Measurements from ENCODE around the gene UPP2. TPM values are rescaled to one million over a fixed set of nuclear protein-coding genes. Genes with fewer than 3 reads are reported as not detected.

UPP2 gene
- total RNA-seq, 1 donor from 2014 or later = not detected

DNA sequence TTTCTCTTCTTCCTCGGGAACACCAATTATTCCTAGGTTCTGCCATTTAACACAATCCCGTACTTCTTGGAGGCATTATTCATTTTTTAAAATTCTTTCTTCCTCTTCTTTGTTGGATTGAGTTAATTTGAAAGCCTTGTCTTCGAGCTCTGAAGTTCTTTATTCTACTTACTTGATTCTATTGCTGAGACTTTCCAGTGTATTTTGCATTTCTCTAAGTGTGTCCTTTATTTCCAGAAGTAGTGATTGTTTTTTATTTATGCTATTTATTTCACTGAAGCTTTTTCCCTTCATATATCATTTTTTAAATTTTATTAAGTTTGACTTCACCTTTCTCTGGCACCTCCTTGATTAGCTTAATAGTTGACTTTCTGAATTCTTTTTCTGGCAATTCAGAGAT is 13.6 kb upstream of the UPP2 start:
- no peaks in the 10 kb centered on the region for H3K27me3 ChIP-seq (ENCODE audit: control insufficient read depth in 3 of 3, insufficient read depth in 3 of 3, low read length in 3 of 3)
- no peak overlapping the region for H3K9ac ChIP-seq (ENCODE audit: low read depth in 1 of 3, low read length in 3 of 3)
- no peaks in the 10 kb centered on the region for H3K4me1 ChIP-seq (ENCODE audit: control insufficient read depth in 3 of 3, insufficient read depth in 3 of 3, low read length in 3 of 3)
- H3K27ac ChIP-seq (ENCODE audit: low read depth, low read length) = no peak overlapping the region
- no peaks in the 10 kb centered on the region for H3K36me3 ChIP-seq (ENCODE audit: control insufficient read depth in 3 of 3, insufficient read depth in 3 of 3, low read length in 3 of 3)
- H3K9me3 ChIP-seq (ENCODE audit: control insufficient read depth in 3 of 3, low read length in 3 of 3) = peaks cover 0 to 3% (median 0%) of the 10 kb centered on the region in 3 donors
- H3K4me3 ChIP-seq (ENCODE audit: low read length in 3 of 3) = no peak overlapping the region

- no peaks in the 10 kb centered on the region for H3K4me1 ChIP-seq (ENCODE audit: control insufficient read depth in 3 of 3, insufficient read depth in 3 of 3, low read length in 3 of 3)
- no peak overlapping the region for H3K4me3 ChIP-seq (ENCODE audit: low read length in 3 of 3)
- peaks cover 0 to 3% (median 0%) of the 10 kb centered on the region in 3 donors for H3K9me3 ChIP-seq (ENCODE audit: control insufficient read depth in 3 of 3, low read length in 3 of 3)
- no peaks in the 10 kb centered on the region for H3K36me3 ChIP-seq (ENCODE audit: control insufficient read depth in 3 of 3, insufficient read depth in 3 of 3, low read length in 3 of 3)
- H3K27me3 ChIP-seq (ENCODE audit: control insufficient read depth in 3 of 3, insufficient read depth in 3 of 3, low read length in 3 of 3) = no peaks in the 10 kb centered on the region
- no peak overlapping the region for H3K27ac ChIP-seq (ENCODE audit: low read depth, low read length)
- no peak overlapping the region for H3K9ac ChIP-seq (ENCODE audit: low read depth in 1 of 3, low read length in 3 of 3)
Observed at GRCh38 chr2:158089322-158089721, 12.4 kb upstream of the UPP2 start.

- Histone ChIP-seq H3K4me3 (ENCODE audit: low read length in 3 of 3) (no peak overlapping the region), H3K9ac (ENCODE audit: low read depth in 1 of 3, low read length in 3 of 3) (no peak overlapping the region), H3K4me1 (ENCODE audit: control insufficient read depth in 3 of 3, insufficient read depth in 3 of 3, low read length in 3 of 3) (no peaks in the 10 kb centered on the region), H3K9me3 (ENCODE audit: control insufficient read depth in 3 of 3, low read length in 3 of 3) (peaks cover 0 to 3% (median 0%) of the 10 kb centered on the region in 3 donors), H3K36me3 (ENCODE audit: control insufficient read depth in 3 of 3, insufficient read depth in 3 of 3, low read length in 3 of 3) (no peaks in the 10 kb centered on the region), H3K27ac (ENCODE audit: low read depth, low read length) (no peak overlapping the region), H3K27me3 (ENCODE audit: control insufficient read depth in 3 of 3, insufficient read depth in 3 of 3, low read length in 3 of 3) (no peaks in the 10 kb centered on the region)
Observed at GRCh38 chr2:158091647-158092046, 10.0 kb upstream of the UPP2 start.

DNA sequence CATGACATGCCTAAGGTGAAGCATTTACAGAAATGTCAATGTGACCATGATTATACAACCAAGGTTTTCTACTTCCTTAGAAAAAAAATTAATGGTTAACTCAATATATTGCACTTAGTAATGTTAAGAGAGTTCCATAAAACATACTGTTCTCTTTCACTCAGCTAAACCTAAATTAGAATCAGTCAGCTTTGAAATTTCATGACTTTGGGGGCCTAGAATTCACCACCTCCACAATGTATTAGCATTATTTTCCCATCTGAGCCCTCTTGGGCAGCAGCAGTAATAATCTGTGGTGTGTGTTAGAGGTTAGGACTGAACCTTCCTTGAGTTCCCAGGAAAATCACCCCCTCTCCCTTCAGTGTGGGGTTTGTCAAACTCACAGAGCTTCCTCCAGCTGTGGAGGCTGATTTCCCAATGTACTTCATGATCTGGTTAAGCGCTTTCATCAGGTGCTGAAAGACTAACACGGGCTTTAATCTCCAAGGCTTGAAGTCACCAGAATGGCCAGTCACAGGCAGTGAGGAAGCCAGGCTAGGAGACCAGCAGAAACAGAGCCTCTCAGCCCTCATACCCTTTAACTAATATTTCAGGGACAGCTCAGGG is 7.1 kb upstream of the UPP2 start:
- H3K9ac ChIP-seq (ENCODE audit: low read depth in 1 of 3, low read length in 3 of 3) = no peak overlapping the region
- no peaks in the 10 kb centered on the region for H3K36me3 ChIP-seq (ENCODE audit: control insufficient read depth in 3 of 3, insufficient read depth in 3 of 3, low read length in 3 of 3)
- no peaks in the 10 kb centered on the region for H3K4me1 ChIP-seq (ENCODE audit: control insufficient read depth in 3 of 3, insufficient read depth in 3 of 3, low read length in 3 of 3)
- no peaks in the 10 kb centered on the region for H3K9me3 ChIP-seq (ENCODE audit: control insufficient read depth in 3 of 3, low read length in 3 of 3)
- no peaks in the 10 kb centered on the region for H3K27me3 ChIP-seq (ENCODE audit: control insufficient read depth in 3 of 3, insufficient read depth in 3 of 3, low read length in 3 of 3)
- no peak overlapping the region for H3K27ac ChIP-seq (ENCODE audit: low read depth, low read length)
- H3K4me3 ChIP-seq (ENCODE audit: low read length in 3 of 3) = no peak overlapping the region

GRCh38 chr2:158095269-158095668 is 6.4 kb upstream of the UPP2 start:
- no peaks in the 10 kb centered on the region for H3K9me3 ChIP-seq (ENCODE audit: control insufficient read depth in 3 of 3, low read length in 3 of 3)
- H3K36me3 ChIP-seq (ENCODE audit: control insufficient read depth in 3 of 3, insufficient read depth in 3 of 3, low read length in 3 of 3) = no peaks in the 10 kb centered on the region
- H3K9ac ChIP-seq (ENCODE audit: low read depth in 1 of 3, low read length in 3 of 3) = no peak overlapping the region
- H3K4me3 ChIP-seq (ENCODE audit: low read length in 3 of 3) = no peak overlapping the region
- H3K4me1 ChIP-seq (ENCODE audit: control insufficient read depth in 3 of 3, insufficient read depth in 3 of 3, low read length in 3 of 3) = no peaks in the 10 kb centered on the region
- H3K27me3 ChIP-seq (ENCODE audit: control insufficient read depth in 3 of 3, insufficient read depth in 3 of 3, low read length in 3 of 3) = no peaks in the 10 kb centered on the region
- H3K27ac ChIP-seq (ENCODE audit: low read depth, low read length) = no peak overlapping the region

- no peaks in the 10 kb centered on the region for H3K36me3 ChIP-seq (ENCODE audit: control insufficient read depth in 3 of 3, insufficient read depth in 3 of 3, low read length in 3 of 3)
- H3K4me1 ChIP-seq (ENCODE audit: control insufficient read depth in 3 of 3, insufficient read depth in 3 of 3, low read length in 3 of 3) = no peaks in the 10 kb centered on the region
- no peak overlapping the region for H3K4me3 ChIP-seq (ENCODE audit: low read length in 3 of 3)
- no peak overlapping the region for H3K9ac ChIP-seq (ENCODE audit: low read depth in 1 of 3, low read length in 3 of 3)
- H3K9me3 ChIP-seq (ENCODE audit: control insufficient read depth in 3 of 3, low read length in 3 of 3) = no peaks in the 10 kb centered on the region
- no peaks in the 10 kb centered on the region for H3K27me3 ChIP-seq (ENCODE audit: control insufficient read depth in 3 of 3, insufficient read depth in 3 of 3, low read length in 3 of 3)
- H3K27ac ChIP-seq (ENCODE audit: low read depth, low read length) = no peak overlapping the region
Observed at GRCh38 chr2:158095912-158096311, 5.8 kb upstream of the UPP2 start.

DNA sequence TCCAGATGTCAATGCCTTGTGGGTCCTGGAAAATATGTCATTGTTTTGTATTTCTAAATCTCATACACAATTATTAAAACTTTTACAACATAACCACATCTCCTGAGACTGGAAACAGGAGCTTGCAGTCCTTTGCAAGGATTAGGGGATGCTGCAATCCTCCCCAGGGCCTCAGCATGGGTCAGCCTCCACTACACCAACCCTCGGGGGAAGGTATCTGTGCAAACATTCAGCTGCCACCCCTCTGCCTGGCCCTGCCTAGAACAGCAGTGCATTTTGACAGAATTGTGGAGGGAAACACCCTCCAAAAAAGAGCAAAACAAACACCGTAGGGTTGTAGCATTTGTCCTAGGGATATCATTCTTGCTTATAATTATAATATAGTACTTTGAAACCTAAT is 4.2 kb upstream of the UPP2 start:
- no peaks in the 10 kb centered on the region for H3K27me3 ChIP-seq (ENCODE audit: control insufficient read depth in 3 of 3, insufficient read depth in 3 of 3, low read length in 3 of 3)

GRCh38 chr2:158098178-158098577 is 3.5 kb upstream of the UPP2 start:
- H3K9ac ChIP-seq (ENCODE audit: low read depth in 1 of 3, low read length in 3 of 3) = no peak overlapping the region
- H3K27me3 ChIP-seq (ENCODE audit: control insufficient read depth in 3 of 3, insufficient read depth in 3 of 3, low read length in 3 of 3) = no peaks in the 10 kb centered on the region
- no peaks in the 10 kb centered on the region for H3K4me1 ChIP-seq (ENCODE audit: control insufficient read depth in 3 of 3, insufficient read depth in 3 of 3, low read length in 3 of 3)
- H3K4me3 ChIP-seq (ENCODE audit: low read length in 3 of 3) = no peak overlapping the region
- H3K36me3 ChIP-seq (ENCODE audit: control insufficient read depth in 3 of 3, insufficient read depth in 3 of 3, low read length in 3 of 3) = no peaks in the 10 kb centered on the region
- no peaks in the 10 kb centered on the region for H3K9me3 ChIP-seq (ENCODE audit: control insufficient read depth in 3 of 3, low read length in 3 of 3)
- H3K27ac ChIP-seq (ENCODE audit: low read depth, low read length) = no peak overlapping the region

More for the DNA sequence above, 4.2 kb upstream of the UPP2 start:
- H3K36me3 ChIP-seq (ENCODE audit: control insufficient read depth in 3 of 3, insufficient read depth in 3 of 3, low read length in 3 of 3) = no peaks in the 10 kb centered on the region
- H3K4me1 ChIP-seq (ENCODE audit: control insufficient read depth in 3 of 3, insufficient read depth in 3 of 3, low read length in 3 of 3) = no peaks in the 10 kb centered on the region
- H3K9ac ChIP-seq (ENCODE audit: low read depth in 1 of 3, low read length in 3 of 3) = no peak overlapping the region
- no peak overlapping the region for H3K27ac ChIP-seq (ENCODE audit: low read depth, low read length)
- H3K4me3 ChIP-seq (ENCODE audit: low read length in 3 of 3) = no peak overlapping the region
- no peaks in the 10 kb centered on the region for H3K9me3 ChIP-seq (ENCODE audit: control insufficient read depth in 3 of 3, low read length in 3 of 3)

DNA sequence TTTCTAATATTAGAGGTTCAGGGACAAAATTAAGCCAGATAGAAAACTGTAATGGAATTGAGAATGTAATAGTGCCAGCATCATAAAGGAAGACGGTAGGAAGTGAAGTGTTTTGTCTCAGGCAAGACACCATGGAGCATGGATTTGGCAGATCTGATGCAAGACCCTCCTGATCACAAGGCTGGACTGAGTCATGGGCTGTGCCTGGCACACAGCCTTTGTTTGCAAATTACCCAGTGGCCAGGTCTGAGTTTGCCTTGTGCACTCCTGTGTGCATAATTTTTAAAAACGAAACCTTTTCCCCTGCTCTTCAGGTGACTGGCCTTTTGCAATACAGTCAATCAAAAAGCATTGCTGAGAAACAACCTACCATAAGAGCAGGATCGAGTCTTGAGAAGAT is 2.0 kb upstream of the UPP2 start:
- no peaks in the 10 kb centered on the region for H3K9me3 ChIP-seq (ENCODE audit: control insufficient read depth in 3 of 3, low read length in 3 of 3)
- no peaks in the 10 kb centered on the region for H3K27me3 ChIP-seq (ENCODE audit: control insufficient read depth in 3 of 3, insufficient read depth in 3 of 3, low read length in 3 of 3)
- H3K9ac ChIP-seq (ENCODE audit: low read depth in 1 of 3, low read length in 3 of 3) = no peak overlapping the region
- no peaks in the 10 kb centered on the region for H3K36me3 ChIP-seq (ENCODE audit: control insufficient read depth in 3 of 3, insufficient read depth in 3 of 3, low read length in 3 of 3)
- H3K4me3 ChIP-seq (ENCODE audit: low read length in 3 of 3) = no peak overlapping the region
- H3K27ac ChIP-seq (ENCODE audit: low read depth, low read length) = no peak overlapping the region
- no peaks in the 10 kb centered on the region for H3K4me1 ChIP-seq (ENCODE audit: control insufficient read depth in 3 of 3, insufficient read depth in 3 of 3, low read length in 3 of 3)

- Histone ChIP-seq H3K36me3 (ENCODE audit: control insufficient read depth in 3 of 3, insufficient read depth in 3 of 3, low read length in 3 of 3) (no peaks in the 10 kb centered on the region), H3K9ac (ENCODE audit: low read depth in 1 of 3, low read length in 3 of 3) (no peak overlapping the region), H3K4me3 (ENCODE audit: low read length in 3 of 3) (no peak overlapping the region), H3K27me3 (ENCODE audit: control insufficient read depth in 3 of 3, insufficient read depth in 3 of 3, low read length in 3 of 3) (no peaks in the 10 kb centered on the region), H3K4me1 (ENCODE audit: control insufficient read depth in 3 of 3, insufficient read depth in 3 of 3, low read length in 3 of 3) (no peaks in the 10 kb centered on the region), H3K27ac (ENCODE audit: low read depth, low read length) (no peak overlapping the region), H3K9me3 (ENCODE audit: control insufficient read depth in 3 of 3, low read length in 3 of 3) (no peaks in the 10 kb centered on the region)
Observed at GRCh38 chr2:158100411-158100810, 1.3 kb upstream of the UPP2 start.
